NCI-H82 treated with DMSO at 0.1 percent for 48 hours (cell line): Measurements from ENCODE around the gene SLC29A2.

Experiments
- DNase-seq: peaks from one replicate; lab custom pipeline; 2025; ENCODE audit not compliant: unreplicated experiment; lab: John Stamatoyannopoulos, UW

Gene SLC29A2

GRCh38 chr11:66371627-66372415, at the start of gene SLC29A2:
Gene SLC29A2 (minus strand): TSS chr11:66371760. CDS start chr11:66371591, 169 bp downstream.
- DNase-seq: peak; percentile 76

- DNase-seq: peak; percentile 16
Observed at GRCh38 chr11:66420671-66421476, 49.3 kb upstream of the SLC29A2 start, which contains the start of gene NPAS4. Gene NPAS4 (plus strand): TSS chr11:66421035. CDS start chr11:66421180, 145 bp downstream.

DNA sequence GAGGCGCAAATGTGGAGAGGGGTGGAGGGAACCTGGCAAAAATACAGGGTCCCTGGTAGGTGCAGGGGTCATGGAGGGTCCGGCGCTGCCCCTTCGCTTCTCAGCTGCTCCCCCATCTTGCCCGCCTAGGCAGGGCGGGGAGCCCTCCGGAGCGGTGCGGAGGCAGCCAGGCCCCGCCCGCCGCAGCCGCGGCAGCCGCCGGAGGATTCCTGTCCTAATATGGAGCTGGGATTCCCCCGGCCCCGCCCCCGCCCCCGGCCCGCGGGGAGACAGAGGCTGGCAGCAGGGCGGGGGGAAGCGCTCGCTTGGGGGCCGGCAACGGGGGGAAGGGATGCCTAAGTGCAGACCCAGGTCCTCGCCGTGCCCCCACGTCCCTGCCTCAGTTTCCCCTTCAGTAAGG, 48.3 kb upstream of the SLC29A2 start:
- peak; percentile 14 for DNase-seq

DNA sequence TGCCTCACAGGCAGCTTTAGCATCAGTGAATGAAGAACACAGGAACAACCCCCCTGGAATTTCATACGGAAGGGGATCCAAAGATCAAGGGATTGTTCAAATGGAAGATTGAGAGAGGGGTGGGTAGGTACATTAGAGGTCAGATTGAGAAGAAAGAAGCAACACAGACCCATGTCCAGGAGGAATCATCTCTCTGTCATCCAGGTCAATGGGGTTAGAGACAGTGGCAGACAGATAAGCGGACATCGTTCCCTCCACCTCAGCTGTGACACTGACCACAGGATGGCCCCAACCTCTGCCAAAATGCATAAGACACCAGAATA, 47.4 kb upstream of the SLC29A2 start:
- DNase-seq: no peak

- DNase-seq: no peak
Observed at GRCh38 chr11:66418168-66418985, 46.8 kb upstream of the SLC29A2 start.

DNA sequence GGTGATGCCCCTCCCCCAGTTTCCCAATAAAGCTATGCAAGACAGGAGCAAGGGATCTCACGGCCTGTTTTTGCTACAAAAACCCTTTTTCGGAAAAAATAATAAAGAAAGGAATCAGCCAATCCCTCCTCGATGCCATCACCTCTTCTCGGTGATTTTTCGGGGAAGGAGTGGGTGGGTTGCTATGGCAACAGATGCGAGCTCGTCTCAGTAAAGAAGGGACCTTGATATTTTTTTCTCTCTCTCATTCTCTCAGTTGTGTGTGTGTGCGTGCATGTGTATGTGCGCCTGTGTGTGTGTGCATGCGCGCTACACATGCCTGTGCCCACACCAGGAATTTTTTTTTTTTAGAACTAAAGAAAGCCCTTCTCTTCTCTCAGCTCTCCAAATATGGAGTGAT, 45.4 kb upstream of the SLC29A2 start:
- no peak for DNase-seq

- no peak for DNase-seq
Observed at GRCh38 chr11:66415423-66415822, 43.9 kb upstream of the SLC29A2 start.

- DNase-seq: no peak
Observed at GRCh38 chr11:66414120-66414934, 42.8 kb upstream of the SLC29A2 start.

GRCh38 chr11:66413167-66413566, 41.6 kb upstream of the SLC29A2 start:
- no peak for DNase-seq

GRCh38 chr11:66412110-66412509, 40.5 kb upstream of the SLC29A2 start:
- DNase-seq: no peak

GRCh38 chr11:66411323-66411722, 39.8 kb upstream of the SLC29A2 start:
- DNase-seq: no peak

GRCh38 chr11:66410191-66410590, 38.6 kb upstream of the SLC29A2 start:
- DNase-seq: no peak

DNA sequence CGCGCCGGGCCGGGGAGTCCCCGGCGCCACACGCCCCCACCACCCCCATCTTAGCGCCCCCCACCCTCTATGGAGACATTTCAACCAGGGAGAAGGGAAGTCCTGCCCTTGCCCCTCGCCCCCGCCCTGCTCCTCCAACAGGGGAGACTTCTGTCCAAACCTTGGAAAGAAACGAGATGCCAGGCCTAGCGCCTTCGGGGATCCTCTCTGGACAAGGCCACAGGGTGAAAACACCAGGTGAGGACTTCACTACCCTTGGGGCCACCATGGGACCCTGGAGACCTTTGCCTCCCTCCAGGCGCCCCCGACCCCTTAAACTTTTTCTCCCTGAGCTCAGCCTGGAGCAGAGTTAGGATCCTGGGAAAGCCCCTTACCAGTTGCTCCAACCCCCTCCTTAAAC, 37.7 kb upstream of the SLC29A2 start:
- no peak for DNase-seq

GRCh38 chr11:66408488-66409214, 37.1 kb upstream of the SLC29A2 start:
- peak; percentile 75 for DNase-seq

- no peak for DNase-seq
Observed at GRCh38 chr11:66407651-66408050, 36.1 kb upstream of the SLC29A2 start.

DNA sequence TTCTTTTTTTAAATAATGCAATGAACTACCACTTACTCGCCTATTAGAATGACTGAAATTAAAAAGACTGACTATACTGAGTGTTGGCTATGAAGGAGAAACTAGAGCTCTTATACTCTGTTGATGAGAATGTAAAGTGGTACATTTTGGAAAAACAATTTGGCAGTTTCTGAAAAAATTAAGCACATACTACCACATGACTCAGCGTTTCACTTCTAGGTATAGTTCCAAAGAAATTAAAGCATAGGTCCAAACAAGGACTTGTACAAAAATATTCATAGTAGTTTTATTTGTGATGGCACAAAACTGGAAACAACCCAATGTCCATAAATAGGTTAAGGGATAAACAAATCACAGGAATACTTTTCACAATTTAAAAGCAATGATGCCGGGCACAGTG, 22.4 kb upstream of the SLC29A2 start:
- no peak for DNase-seq

DNA sequence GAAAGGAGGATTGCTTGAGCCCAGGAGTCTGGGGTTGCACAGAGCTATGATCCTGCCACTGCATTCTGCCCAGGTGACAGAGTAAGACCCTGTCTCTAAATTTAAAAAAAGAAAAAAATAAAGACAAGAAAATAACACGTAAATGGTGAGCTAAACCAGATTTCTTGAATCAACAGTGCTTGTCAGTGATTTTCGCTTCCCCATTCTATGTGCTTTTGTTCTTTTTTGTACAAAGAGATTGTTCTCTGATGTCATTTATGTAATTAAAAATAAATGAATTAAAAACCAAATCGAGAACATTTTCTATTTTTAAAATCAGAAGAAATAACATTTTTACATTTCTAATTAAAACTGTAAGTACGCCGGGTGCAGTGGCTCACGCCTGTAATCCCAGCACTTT, 19.8 kb upstream of the SLC29A2 start:
- no peak for DNase-seq

DNA sequence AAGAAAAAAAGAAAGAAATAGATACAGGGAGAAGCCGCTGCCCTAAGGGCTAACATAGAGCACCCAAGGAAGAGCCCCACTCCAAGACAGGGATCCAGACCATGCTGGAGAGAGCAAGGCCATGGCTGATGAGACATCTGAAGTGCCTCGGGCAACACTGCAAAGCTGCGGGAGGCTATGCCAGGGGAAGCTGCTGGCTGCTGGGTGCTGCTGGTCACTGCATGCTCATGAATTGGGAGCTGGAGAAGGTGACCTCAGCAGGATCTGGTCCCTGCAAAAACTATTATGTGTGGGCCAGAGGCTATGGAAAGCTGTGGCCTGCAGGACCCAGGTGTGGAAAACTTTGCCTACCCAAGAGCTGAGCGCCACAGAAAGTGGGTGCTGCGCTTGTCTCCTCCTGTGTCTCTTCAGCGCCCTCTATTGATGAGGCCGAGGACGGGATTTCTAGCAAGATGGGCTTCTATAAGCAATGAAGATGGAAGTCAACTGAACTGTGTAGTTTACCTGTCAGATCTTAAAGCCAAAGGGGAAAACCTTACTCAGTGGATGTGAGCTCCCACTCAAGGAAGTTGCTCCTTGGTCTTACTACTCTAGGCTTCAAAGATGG, 17.3 kb upstream of the SLC29A2 start:
- peak; percentile 54 for DNase-seq
